Thoracic aorta (tissue), 2 donors: ENCODE data around the gene TFEB. TPM values are rescaled to one million over a fixed set of nuclear protein-coding genes. Genes with fewer than 3 reads are reported as not detected.

ENCODE experiments used
- ATAC-seq: fragments of 150-250 bp; one replicate; pipeline ENCODE4 v1.8.0; 2017; ENCODE audit warnings: low read depth; ENCODE audit not compliant: insufficient number of reproducible peaks, low FRiP score
- DNase-seq: peaks from one replicate; pipeline ENCODE4 v3.0.0-alpha.2; 2020; ENCODE audit warnings: low spot score
- H3K27ac ChIP-seq, 2 donors: fragments of 200-600 bp; sonication (generic); 1 replicate in 1 of 2; 2 replicates in 1 of 2; pipeline ENCODE4 v1.5.1; 2016; ENCODE audit warnings: mild to moderate bottlenecking in 2 of 2, moderate library complexity in 2 of 2
- H3K27me3 ChIP-seq: fragments of 200-600 bp; sonication (generic); replicated peaks from 2 replicates; pipeline ENCODE4 v1.6.0; 2016; ENCODE audit warnings: mild to moderate bottlenecking; ENCODE audit not compliant: insufficient read depth
- H3K36me3 ChIP-seq: fragments of 200-600 bp; sonication (generic); one replicate; pipeline ENCODE4 v1.5.1; 2016
- H3K4me1 ChIP-seq, 2 donors: fragments of 200-600 bp; sonication (generic); 1 replicate in 1 of 2; 2 replicates in 1 of 2; pipeline versions ENCODE4 v1.5.1 to v1.6.0; 2016; ENCODE audit warnings: low read depth in 2 of 2, mild to moderate bottlenecking in 1 of 2; ENCODE audit not compliant: control insufficient read depth in 1 of 2
- H3K4me3 ChIP-seq: fragments of 200-600 bp; sonication (generic); 2 replicates; pipeline ENCODE4 v1.5.1; 2016; ENCODE audit warnings: mild to moderate bottlenecking
- H3K9me3 ChIP-seq: fragments of 200-600 bp; sonication (generic); 2 replicates; pipeline ENCODE4 v1.5.1; 2016
- CTCF ChIP-seq: fragments of 200-600 bp; sonication (generic); IDR thresholded peaks from one replicate; pipeline ENCODE4 v1.5.1; 2019; ENCODE audit warnings: antibody characterized with exemption
- total RNA-seq, 2 donors: library from RNA; depleted of rRNA; stranded (reverse); fragments of >200 nt; gene quantifications; one replicate each; pipeline versions ENCODE4 v1.1.0 to v1.2.3, GENCODE V29; 2016

Gene TFEB
- total RNA-seq, 2 donors from 2014 or later, result 22.9 to 23.8 TPM

GRCh38 chr6:41730531-41731436 lies 4.6 kb downstream of the TFEB start:
- H3K27me3 ChIP-seq, result no peaks in the 10 kb centered on the region
- DNase-seq (no peak), ATAC-seq (no peak)
- H3K4me3 ChIP-seq, result no peak overlapping the region
- H3K9me3 ChIP-seq, result no peaks in the 10 kb centered on the region
- no peaks in the 10 kb centered on the region for H3K36me3 ChIP-seq
- no peak overlapping the region for H3K27ac ChIP-seq
- no peak for TF ChIP-seq CTCF
- peaks cover 24 to 44% of the 10 kb centered on the region in 2 donors for H3K4me1 ChIP-seq

- Histone ChIP-seq H3K9me3 (no peaks in the 10 kb centered on the region), H3K27me3 (no peaks in the 10 kb centered on the region), H3K36me3 (no peaks in the 10 kb centered on the region), H3K4me3 (no peak overlapping the region), H3K4me1 (peaks cover 25 to 48% of the 10 kb centered on the region in 2 donors), H3K27ac (no peak overlapping the region)
- DNase-seq (no peak), ATAC-seq (no peak)
- TF ChIP-seq CTCF, result no peak
These were observed 5.8 kb downstream of the TFEB start for GRCh38 chr6:41729624-41730023.

- Histone ChIP-seq H3K27me3 (no peaks in the 10 kb centered on the region), H3K4me1 (peaks cover 30 to 55% of the 10 kb centered on the region in 2 donors), H3K36me3 (no peaks in the 10 kb centered on the region), H3K9me3 (no peaks in the 10 kb centered on the region), H3K4me3 (no peak overlapping the region), H3K27ac (no peak overlapping the region)
- TF ChIP-seq CTCF, result no peak
- DNase-seq, result no peak
- ATAC-seq, result no peak
These were observed 6.5 kb downstream of the TFEB start for GRCh38 chr6:41728954-41729353.

GRCh38 chr6:41728073-41728936 lies 7.1 kb downstream of the TFEB start:
- Histone ChIP-seq H3K4me3 (no peak overlapping the region), H3K27me3 (no peaks in the 10 kb centered on the region), H3K27ac (no peak overlapping the region), H3K4me1 (peaks cover 35 to 56% of the 10 kb centered on the region in 2 donors), H3K9me3 (no peaks in the 10 kb centered on the region), H3K36me3 (no peaks in the 10 kb centered on the region)
- DNase-seq (no peak), ATAC-seq (no peak)
- no peak for TF ChIP-seq CTCF

- H3K9me3 ChIP-seq, result no peaks in the 10 kb centered on the region
- H3K36me3 ChIP-seq, result no peaks in the 10 kb centered on the region
- no peak for ATAC-seq
- peaks cover 31 to 56% of the 10 kb centered on the region in 2 donors for H3K4me1 ChIP-seq
- TF ChIP-seq CTCF, result no peak
- no peak for DNase-seq
- no peak overlapping the region for H3K27ac ChIP-seq
- no peak overlapping the region for H3K4me3 ChIP-seq
- H3K27me3 ChIP-seq, result no peaks in the 10 kb centered on the region
These were observed 7.7 kb downstream of the TFEB start for GRCh38 chr6:41727705-41728072.
